D721Med (cell line): Measurements from ENCODE around the gene ACTG2.

Experiments used
- DNase-seq: peaks from one replicate; pipeline ENCODE4 v3.0.0; 2011; ENCODE audit warnings: low spot score; ENCODE audit not compliant: insufficient read length
- FAIRE-seq: peaks from 2 replicates; lab custom pipeline; 2011; peaks lifted over from hg19 to GRCh38; lab: Jason Lieb, UNC
- CTCF ChIP-seq: IDR thresholded peaks from 2 replicates; pipeline ENCODE4 v1.5.1; 2012; ENCODE audit warnings: mild to moderate bottlenecking, control low read depth; ENCODE audit not compliant: insufficient read depth; ENCODE audit errors: missing control alignments

ACTG2 gene

GRCh38 chr2:73894475-73894850, 1.7 kb downstream of the ACTG2 start:
- TF ChIP-seq CTCF: no peak
- FAIRE-seq: no peak

GRCh38 chr2:73894877-73895276, 2.1 kb downstream of the ACTG2 start:
- FAIRE-seq (no peak), DNase-seq (no peak)
- TF ChIP-seq CTCF: no peak

More at GRCh38 chr2:73894475-73894850, 1.7 kb downstream of the ACTG2 start:
- DNase-seq: no peak

GRCh38 chr2:73895473-73895872, 2.7 kb downstream of the ACTG2 start:
- no peak for TF ChIP-seq CTCF

GRCh38 chr2:73896362-73897239, 3.8 kb downstream of the ACTG2 start:
- FAIRE-seq (no peak), DNase-seq (no peak)
- TF ChIP-seq CTCF: no peak

More at GRCh38 chr2:73895473-73895872, 2.7 kb downstream of the ACTG2 start:
- DNase-seq (no peak), FAIRE-seq (no peak)

- no peak for TF ChIP-seq CTCF
- no peak for FAIRE-seq
- DNase-seq: no peak
Measured at GRCh38 chr2:73897240-73897583, 4.4 kb downstream of the ACTG2 start.

GRCh38 chr2:73897934-73898333, 5.1 kb downstream of the ACTG2 start:
- TF ChIP-seq CTCF: no peak
- FAIRE-seq: no peak
- DNase-seq: no peak

GRCh38 chr2:73899801-73900336, 7.1 kb downstream of the ACTG2 start:
- DNase-seq: no peak
- FAIRE-seq: no peak
- TF ChIP-seq CTCF: no peak
